Activated CD4-positive, CD25-positive, alpha-beta regulatory T cell treated with anti-CD3 and anti-CD28 coated beads, Interleukin-2, amount 50 U/mL, for 24 hours (primary cell): ENCODE data around the gene GKN2.
"Not testable (repeated sequence)": the region's sequence is repeated elsewhere in the genome, so short reads cannot be mapped to it uniquely, and the experiment has no call there.

Source experiments
- ATAC-seq, 2 donors: fragments of 150-1000 bp; cut with Tn5 transposase; one replicate each; pipeline ENCODE4 v1.10.0; 2021; ENCODE audit warnings: mild to moderate bottlenecking in 1 of 2, moderate library complexity in 1 of 2

The GKN2 gene

DNA sequence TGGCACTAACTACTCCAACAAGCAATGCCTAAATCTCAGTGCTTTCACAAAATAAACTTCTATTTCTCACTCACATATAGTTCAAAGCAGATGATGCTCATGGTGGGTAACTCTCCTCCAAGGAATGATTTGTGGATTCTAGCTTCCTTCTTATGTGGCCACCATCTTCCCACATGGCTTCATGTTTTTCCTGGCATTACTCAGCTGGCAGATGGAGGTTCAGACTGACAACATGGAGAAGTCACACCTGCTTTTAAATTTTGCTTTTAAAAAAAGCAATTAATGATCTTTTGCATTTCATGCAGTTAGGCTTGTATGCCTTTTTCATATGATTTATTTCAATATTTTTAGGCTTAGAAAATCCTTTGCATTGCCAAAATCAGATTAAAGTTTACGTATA is 6.3 kb upstream of the GKN2 start:
- no peak for ATAC-seq

DNA sequence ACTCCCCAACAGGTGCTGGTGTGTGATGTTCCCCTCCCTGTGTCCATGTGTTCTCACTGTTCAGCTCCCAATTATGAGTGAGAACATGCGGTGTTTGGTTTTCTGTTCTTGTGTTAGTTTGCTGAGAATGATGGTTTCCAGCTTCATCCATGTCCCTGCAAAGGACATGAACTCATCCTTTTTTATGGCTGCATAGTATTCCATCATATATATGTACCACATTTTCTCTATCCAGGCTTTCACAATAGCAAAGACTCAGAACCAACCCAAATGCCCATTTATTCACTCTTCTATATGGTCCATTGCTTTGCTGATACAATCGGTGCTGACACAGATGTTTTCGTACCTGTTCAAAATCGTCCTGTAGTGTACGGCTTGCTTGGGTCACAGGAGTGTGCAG is 2.7 kb upstream of the GKN2 start:
- not testable (repeated sequence) for ATAC-seq

- no peak for ATAC-seq
Measured at GRCh38 chr2:68951899-68952298, 794 bp downstream of the GKN2 start.

- no peak for ATAC-seq
Measured at GRCh38 chr2:68948710-68949109, 4.0 kb downstream of the GKN2 start.

DNA sequence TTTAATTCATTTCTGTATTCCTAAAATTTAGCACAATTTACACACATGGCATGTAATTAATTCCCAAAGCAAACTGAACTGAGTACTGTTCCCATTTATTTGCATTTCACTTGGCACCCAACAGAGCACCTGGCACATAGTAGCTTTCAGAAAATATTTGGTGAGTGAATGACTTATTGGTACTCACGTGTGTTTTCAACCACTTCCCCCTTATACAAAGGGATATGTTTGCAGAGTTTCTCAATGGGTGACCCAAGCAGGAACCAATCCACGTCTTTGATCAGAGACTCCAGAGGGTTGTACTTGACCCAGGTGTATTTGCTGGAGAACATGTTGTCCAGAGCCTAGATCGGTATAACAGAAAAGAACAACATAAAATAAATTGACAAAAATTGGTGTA is 6.6 kb downstream of the GKN2 start:
- ATAC-seq, result no peak

DNA sequence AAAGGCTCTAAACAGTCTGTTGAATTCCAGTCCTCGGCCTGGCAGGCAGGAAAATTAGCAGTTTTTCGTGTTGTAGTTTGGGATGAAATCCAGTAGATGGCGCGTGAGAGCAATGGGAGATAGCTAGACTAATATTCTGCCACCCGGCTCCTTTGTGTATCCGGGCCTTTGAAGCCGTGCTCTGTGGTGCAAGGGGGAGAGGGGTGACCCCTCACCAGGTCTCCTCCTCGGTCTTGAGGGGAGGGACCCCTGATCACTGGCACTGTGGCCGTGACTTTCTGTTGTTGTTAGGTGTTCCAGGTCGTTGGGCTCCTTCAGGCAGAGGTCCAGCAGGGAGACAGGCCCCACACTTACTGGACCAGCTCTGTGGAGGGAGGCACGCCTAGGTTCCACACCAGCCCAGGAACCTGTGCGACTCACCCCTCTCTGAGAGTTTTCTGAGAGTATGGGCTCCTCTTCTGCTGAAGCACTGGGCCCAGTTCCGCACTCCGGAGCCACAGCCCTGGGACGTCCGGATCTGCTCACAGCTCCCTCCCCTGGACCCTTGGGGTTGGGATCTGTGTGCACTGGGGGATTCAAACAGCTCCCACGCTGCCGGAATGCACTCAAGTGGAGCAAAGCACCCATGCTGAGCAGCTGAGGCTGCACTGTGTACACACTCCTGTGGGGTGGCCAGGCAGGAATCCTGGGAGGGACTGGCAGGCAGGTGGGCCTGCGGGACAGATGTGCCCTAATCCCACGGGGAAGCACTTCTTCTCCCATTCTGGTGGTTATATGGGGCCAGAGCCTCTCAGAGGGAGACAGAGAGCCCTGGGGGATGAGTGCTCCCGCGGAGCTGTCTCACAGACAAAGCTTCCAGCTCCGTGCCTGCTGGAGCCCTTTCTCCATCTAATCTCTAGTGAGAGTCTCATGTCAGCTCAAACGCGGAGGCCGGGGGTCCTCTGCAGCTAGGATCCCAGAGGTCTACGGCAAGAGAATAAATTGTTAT is 8.8 kb downstream of the GKN2 start:
- peak; percentile 58 to 66 for ATAC-seq

GRCh38 chr2:68942827-68943226 is 9.9 kb downstream of the GKN2 start:
- ATAC-seq, result no peak

DNA sequence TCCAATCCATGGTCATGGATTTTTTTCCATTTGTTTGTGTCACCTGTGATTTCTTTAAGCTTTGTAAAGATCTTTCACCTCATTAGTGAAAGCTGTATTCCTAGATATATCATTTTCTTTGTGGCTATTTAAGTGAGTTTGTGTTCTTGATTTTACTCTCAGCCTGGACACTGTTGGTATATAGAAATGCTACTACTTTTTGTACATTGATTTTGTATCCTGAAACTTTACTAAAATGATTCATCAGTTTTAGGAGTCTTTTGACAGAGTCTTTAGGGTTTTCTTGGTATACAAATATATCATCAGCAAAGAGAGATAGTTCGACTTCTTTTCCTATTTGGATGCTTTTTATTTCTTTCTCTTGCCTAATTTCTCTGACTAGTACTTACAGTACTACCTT is 12.3 kb downstream of the GKN2 start:
- ATAC-seq, result no peak

DNA sequence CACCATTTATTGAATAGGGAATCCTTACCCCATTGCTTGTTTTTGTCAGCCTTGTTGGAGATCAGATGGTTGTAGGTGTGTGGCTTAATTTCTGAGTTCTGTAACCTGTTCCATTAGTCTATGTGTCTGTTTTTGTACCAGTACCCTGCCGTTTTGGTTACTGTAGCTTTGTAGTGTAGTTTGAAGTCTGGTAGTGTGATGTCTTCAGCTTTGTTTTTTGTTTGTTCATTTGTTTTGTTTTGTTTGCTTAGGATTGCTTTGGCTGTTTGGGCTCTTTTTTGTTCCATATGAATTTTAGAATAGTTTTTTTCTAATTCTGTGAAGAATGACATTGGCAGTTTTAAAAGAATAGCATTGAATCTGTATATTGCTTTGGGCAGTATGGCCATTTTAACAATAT is 12.7 kb downstream of the GKN2 start:
- no peak for ATAC-seq

GRCh38 chr2:68938938-68939337 is 13.8 kb downstream of the GKN2 start:
- ATAC-seq, result no peak

DNA sequence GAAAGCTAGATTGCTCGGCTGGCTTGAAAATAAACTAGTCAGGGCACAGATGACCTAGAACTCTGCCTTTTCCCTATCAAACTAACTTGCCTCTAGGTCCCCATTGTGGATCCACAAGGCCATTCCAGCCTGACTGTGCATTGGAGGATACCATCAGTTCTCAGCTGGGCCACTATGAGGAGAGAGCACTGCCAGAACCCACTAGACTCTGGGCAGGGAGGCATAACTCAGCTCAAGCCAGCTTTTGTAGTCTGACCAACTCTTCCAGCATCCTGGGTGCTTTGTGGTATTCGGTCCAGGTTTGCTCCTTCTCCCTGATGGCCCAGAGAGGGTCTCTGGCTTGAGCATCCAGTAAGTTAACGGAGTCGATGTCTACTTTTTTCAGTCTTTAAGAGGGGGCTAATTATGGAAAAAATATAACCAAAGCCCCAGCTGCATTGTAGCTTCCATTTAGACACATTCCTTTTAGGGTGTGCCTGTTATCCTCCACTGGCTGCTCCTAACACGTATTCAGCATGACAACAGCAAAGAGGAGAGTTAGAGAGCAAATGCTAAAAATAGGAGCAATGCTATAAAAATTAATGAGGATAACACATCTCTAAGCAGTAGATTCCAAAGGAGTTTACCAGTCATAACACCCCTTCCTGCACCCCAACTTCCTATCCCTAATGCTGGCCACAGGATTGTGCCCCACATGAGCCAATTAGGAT is 15.2 kb downstream of the GKN2 start:
- no peak for ATAC-seq

GRCh38 chr2:68936889-68937288 is 15.8 kb downstream of the GKN2 start:
- no peak for ATAC-seq

- ATAC-seq, result no peak
Measured at GRCh38 chr2:68936427-68936826, 16.3 kb downstream of the GKN2 start.

DNA sequence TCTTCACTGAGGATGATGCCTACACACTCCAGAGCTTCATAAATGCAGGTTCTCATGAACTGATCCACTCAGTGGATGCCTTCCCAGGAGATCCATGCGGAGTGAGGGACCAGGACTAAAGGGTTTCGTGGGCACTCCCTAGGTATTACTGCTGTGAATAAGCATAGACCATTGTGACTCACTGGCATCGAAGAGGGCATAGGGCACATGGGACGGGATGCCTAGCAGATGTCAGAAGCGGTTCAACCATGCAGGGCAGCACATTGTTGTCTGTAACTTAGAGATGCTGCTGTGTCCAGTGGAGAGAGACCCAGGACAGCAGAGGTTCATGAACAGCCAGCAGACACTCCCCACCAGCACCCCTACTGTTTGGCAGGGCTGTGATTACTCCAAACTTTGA is 17.2 kb downstream of the GKN2 start:
- no peak for ATAC-seq

DNA sequence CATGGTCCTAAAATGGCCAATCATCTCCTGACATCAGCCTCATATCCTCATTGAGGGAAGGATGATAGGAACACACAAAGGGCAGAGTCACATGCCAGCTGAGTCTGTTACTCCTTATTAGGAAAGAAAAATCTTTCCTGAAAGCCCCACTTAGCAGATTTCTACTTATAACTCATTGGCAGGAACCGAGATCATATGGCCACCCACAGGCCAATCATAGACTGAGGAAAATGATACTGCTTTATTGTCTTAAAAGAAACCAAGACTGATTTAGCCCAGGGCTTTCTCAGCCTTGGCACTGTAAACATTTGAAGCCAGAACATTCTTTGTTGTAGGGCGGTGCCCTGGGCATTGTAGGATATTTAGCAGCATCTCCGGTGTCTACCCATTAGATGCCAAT is 18.7 kb downstream of the GKN2 start:
- no peak for ATAC-seq

DNA sequence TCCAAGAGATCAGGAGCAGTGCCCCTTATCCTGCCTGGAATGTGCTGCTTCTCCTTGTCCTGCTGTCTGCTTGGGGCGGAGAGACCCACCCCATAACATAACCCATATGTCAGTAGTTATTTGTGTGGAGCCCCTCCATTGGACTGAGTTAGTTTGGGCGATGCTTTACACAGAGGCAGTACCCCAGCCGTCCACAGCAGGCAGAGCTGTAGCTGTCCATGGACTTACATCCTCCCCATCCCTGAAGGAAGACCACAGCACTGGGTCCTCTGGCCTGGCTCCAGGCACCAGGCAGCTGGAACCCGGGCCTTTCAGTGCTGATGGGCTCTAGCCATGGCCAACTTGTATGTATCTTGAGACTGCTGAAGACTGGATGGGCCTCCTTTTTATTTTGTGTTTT is 20.3 kb downstream of the GKN2 start:
- ATAC-seq, result no peak

GRCh38 chr2:68931799-68932198 is 20.9 kb downstream of the GKN2 start:
- ATAC-seq, result no peak

- ATAC-seq, result peak in 1 of 2 donors; percentile 63
Measured at GRCh38 chr2:68931149-68931711, 21.5 kb downstream of the GKN2 start.

DNA sequence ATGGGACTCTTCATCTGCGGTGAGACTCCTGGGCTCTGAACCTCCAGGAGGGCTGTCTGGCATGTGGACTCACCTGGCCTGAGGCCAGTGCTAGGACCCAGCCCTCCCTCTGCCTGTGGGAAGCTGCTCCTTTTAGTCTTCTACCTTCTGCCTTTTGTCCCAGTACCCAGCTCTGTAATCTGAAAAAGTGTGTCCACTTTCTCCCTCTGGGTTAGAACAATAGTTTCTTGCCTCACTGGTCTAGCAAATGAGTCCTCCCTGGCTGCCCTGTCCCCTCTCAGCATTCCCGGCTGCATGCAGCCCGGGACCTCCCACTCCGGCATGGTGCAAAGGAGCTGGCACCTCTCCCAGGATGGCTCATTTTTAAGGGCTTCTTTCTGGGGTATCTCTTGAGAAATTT is 25.9 kb downstream of the GKN2 start:
- ATAC-seq, result no peak

DNA sequence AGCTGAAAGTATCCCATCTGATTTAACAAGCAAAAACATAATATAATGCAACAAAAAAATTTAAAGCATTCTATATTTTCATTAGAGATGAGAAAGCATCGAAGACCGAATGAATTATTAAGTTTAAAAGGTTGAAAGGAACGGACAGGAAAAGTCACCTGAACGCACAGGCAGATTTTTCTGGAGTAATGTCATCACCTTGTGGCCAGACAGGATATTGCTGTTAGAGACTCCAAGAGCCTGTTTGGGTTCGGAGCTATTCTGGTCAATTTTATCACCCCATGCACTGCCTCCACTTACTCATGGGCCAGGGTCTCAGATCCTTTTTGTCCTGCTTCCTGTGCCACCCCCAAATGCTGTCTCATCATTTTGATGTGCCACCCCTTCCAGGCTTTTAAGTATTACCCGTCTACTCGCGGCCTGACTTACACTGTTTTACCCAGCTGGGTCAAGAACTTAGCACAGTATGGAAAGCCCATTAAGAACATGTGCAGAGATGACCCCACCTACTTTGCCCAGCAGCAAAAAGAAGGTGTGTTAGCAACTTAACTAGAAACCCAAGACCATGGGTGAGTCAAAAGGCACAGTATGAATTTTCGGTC is 27.3 kb downstream of the GKN2 start:
- ATAC-seq, result peak in 1 of 2 donors; percentile 56

- no peak for ATAC-seq
Measured at GRCh38 chr2:68921646-68922045, 31.0 kb downstream of the GKN2 start.

GRCh38 chr2:68920481-68921170 is 32.1 kb downstream of the GKN2 start:
- no peak for ATAC-seq

DNA sequence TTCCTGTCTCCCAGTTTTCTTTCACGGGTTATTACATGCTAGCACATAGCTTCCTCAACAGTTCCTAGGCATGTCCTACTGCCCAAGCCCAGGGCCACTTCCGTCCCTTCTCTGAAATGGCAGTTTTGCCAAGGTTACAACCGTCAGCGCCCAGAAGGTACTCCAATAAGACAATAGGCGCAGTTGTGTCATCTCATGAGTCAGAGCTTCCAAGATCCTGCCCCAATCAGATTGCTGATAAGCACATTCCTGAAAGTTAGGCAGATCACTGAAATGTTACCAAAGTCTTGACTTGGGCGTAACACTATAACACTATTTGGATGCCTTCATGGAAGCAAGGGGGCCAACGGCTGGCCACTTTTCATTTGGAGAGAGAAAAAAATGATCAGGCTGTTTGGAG is 34.2 kb downstream of the GKN2 start:
- no peak for ATAC-seq
